ENCODE measurements around the gene HOXA9. TPM values are rescaled to one million over a fixed set of nuclear protein-coding genes. Genes with fewer than 3 reads are reported as not detected.
A peak's percentile ranks its signal among the peaks of the same experiment; 100 is the strongest.

HOXA9 gene
- total RNA-seq, 4 donors from 2014 or later: 19.5 to 130 (median 50.6) TPM

DNA sequence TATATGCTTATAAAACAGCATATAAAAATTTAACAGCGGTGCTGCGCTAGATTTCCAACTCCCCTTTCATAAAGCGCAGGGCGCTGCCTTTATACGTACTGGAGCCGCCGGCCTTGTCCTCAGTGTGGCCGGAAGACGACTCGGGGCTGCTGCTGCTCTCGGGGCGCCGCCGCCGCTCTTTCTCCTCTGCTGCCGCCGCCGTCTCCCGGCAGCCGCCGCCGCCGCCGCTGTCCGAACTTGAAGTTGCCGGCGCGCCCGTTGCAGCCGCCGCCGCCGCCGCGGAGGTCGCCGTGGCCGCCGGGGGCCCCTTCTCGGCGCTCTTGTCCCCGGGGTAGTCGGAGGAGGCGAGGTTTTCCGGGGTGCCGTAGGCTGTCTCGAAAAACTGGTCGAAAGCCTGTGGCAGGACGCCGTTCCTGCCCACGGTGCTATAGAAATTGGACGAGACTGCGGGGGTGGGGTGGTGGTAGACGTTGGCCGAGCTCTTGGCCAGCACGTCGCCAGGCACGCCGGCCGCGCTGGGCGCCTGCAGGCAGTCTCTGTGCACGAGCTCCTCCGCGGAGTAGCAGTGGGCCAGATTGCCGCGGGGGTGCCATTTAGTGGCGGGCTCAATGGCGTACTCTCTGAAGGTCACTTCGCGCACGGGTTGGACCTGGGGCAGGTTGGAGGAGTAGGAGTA is 19.1 kb upstream of the HOXA9 start:
- 3% methylated on average over 36 of the region's 72 CpGs; no CpG with 5 or more reads in 1 of the 2 donors for WGBS, 2 donors (ENCODE audit: low coverage in 1 of 2)
- Histone ChIP-seq H3K4me1 (peaks cover 22 to 67% (median 54%) of the 10 kb centered on the region in 4 donors), H3K27me3 (peaks cover 61% of the 10 kb centered on the region), H3K9me3 (no peaks in the 10 kb centered on the region), H3K4me3 (peak overlapping the region; percentile 56 to 79 (median 70)), H3K36me3 (no peaks in the 10 kb centered on the region), H3K27ac (peak overlapping the region; percentile 95 to 99 (median 98))
- DNase-seq: peak; percentile 67
- in situ Hi-C loops (cut with MboI; ENCODE audit: low pct_ligation_motif_present in 1 of 4, low pct_unique_long_range_greater_than_20kb in 1 of 4, low sequenced_read_pairs in 3 of 4): loop anchor here in 3 of 4 donors (10.0 to 25.0 kb wide), 2 partner anchors 1322 to 1330 kb away; no protein-coding TSS in a partner anchor
- TF ChIP-seq, protein P1, sequence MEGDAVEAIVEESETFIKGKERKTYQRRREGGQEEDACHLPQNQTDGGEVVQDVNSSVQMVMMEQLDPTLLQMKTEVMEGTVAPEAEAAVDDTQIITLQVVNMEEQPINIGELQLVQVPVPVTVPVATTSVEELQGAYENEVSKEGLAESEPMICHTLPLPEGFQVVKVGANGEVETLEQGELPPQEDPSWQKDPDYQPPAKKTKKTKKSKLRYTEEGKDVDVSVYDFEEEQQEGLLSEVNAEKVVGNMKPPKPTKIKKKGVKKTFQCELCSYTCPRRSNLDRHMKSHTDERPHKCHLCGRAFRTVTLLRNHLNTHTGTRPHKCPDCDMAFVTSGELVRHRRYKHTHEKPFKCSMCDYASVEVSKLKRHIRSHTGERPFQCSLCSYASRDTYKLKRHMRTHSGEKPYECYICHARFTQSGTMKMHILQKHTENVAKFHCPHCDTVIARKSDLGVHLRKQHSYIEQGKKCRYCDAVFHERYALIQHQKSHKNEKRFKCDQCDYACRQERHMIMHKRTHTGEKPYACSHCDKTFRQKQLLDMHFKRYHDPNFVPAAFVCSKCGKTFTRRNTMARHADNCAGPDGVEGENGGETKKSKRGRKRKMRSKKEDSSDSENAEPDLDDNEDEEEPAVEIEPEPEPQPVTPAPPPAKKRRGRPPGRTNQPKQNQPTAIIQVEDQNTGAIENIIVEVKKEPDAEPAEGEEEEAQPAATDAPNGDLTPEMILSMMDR (IDR thresholded peaks at IDR 0.05): no peak
- TF ChIP-seq EP300 (IDR thresholded peaks at IDR 0.05; ENCODE audit: low read depth): no peak
- peak; percentile 29 to 92 (median 61) for TF ChIP-seq POLR2AphosphoS5 (IDR thresholded peaks at IDR 0.05)
- peak; percentile 72 for TF ChIP-seq POLR2A (IDR thresholded peaks at IDR 0.05)
- intact Hi-C loops (cut with DNase I; ENCODE audit: low total_unique reads): loop anchor here (5.0 kb wide), 1 partner anchor 833 kb away; no protein-coding TSS in a partner anchor

DNA sequence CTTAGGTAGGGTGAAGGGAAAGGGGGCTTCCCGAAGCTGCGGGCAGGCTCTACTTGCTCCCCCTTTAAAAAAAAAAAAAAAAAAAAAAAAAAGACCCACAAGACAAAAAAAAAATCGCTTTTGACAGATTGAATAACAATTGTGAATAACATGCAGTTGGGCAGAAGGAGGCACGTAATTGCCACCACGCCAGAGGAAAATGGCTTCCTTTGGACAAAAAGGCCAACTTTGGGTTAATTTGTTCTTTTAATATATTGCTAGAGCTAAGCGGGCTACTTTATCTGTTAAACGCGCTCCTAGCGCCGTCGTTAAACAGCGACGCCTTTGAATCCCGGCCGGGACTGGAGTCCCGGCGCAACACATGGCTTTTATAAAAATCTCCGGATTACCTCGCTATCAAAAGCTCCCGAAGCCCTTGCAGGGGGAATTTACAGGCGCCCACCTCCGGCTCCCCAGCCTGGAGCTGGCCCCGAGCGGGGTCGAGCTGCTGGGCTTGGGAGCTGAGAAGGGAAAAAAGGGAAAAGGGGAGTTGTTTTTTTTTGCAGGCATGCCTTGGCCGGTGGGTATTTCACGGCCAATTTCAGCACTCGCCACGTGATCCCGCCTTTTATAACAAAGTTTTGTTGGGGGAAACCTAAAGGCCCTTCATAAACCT is 18.5 kb upstream of the HOXA9 start:
- TF ChIP-seq EP300 (IDR thresholded peaks at IDR 0.05; ENCODE audit: low read depth): no peak
- TF ChIP-seq POLR2A (IDR thresholded peaks at IDR 0.05): no peak
- TF ChIP-seq POLR2AphosphoS5 (IDR thresholded peaks at IDR 0.05): no peak
- TF ChIP-seq, protein P1 (IDR thresholded peaks at IDR 0.05): no peak
- Histone ChIP-seq H3K9me3 (no peaks in the 10 kb centered on the region), H3K4me1 (peaks cover 21 to 60% (median 48%) of the 10 kb centered on the region in 4 donors), H3K27ac (peak overlapping the region; percentile 95 to 99 (median 98)), H3K4me3 (peak overlapping the region; percentile 56 to 79 (median 70)), H3K27me3 (peaks cover 56% of the 10 kb centered on the region), H3K36me3 (no peaks in the 10 kb centered on the region)
- in situ Hi-C loops (cut with MboI; ENCODE audit: low pct_ligation_motif_present in 1 of 4, low pct_unique_long_range_greater_than_20kb in 1 of 4, low sequenced_read_pairs in 3 of 4) (loop anchor here in 3 of 4 donors (10.0 to 25.0 kb wide), 2 partner anchors 1322 to 1329 kb away; no protein-coding TSS in a partner anchor), intact Hi-C loops (cut with DNase I; ENCODE audit: low total_unique reads) (no loop called here)
- peak; percentile 24 for DNase-seq
- WGBS, 2 donors (ENCODE audit: low coverage in 1 of 2): 1 to 4% methylated on average over 4 to 30 of the region's 30 CpGs

DNA sequence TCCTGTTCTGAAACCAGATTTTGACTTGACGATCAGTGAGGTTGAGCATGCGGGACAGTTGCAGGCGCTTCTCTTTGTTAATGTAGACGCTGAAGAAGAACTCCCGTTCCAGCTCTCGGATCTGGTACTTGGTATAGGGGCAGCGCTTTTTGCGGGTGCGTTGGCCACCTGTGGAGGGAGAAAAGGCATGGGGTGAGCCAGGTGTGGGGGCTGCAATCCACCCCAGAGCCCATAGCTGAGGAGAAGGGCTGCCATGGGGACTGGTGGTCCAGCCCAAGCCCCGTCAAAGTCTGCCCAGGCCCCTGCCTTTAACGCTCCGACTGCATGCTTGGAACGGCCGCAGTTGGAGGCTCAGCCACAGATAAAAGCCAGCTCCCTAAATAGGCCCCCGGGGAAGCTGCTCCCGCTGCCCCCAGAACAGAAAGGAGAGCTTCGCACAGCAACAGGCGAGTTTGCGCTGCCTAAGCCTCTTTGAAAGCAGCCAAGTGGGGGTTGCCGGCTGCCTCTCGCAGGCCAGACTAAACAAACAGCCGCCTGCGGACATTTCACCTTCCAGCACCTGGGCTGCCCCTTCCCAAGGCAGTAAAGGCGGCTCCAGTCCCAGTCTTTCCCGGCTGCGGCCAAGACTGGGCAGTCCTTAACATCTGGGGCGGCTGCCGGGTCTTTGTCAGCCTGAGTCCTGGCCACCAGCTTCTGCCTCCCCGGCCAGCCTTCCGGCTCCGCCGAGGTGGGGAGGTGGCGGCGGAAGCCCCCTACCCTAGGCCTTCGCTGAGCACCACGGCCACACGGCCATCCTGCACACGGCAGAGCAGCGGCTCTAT is 17.7 kb upstream of the HOXA9 start:
- Histone ChIP-seq H3K4me1 (peaks cover 21 to 53% (median 42%) of the 10 kb centered on the region in 4 donors), H3K27ac (peak overlapping the region; percentile 95 to 99 (median 98)), H3K36me3 (no peaks in the 10 kb centered on the region), H3K4me3 (peak overlapping the region; percentile 56 to 79 (median 70)), H3K9me3 (no peaks in the 10 kb centered on the region), H3K27me3 (peaks cover 49% of the 10 kb centered on the region)
- TF ChIP-seq EP300 (IDR thresholded peaks at IDR 0.05; ENCODE audit: low read depth): no peak
- no peak for TF ChIP-seq POLR2AphosphoS5 (IDR thresholded peaks at IDR 0.05)
- TF ChIP-seq POLR2A (IDR thresholded peaks at IDR 0.05): no peak
- TF ChIP-seq, protein P1 (IDR thresholded peaks at IDR 0.05): no peak
- peak; percentile 20 for DNase-seq
- intact Hi-C loops (cut with DNase I; ENCODE audit: low total_unique reads): no loop called here
- in situ Hi-C loops (cut with MboI; ENCODE audit: low pct_ligation_motif_present in 1 of 4, low pct_unique_long_range_greater_than_20kb in 1 of 4, low sequenced_read_pairs in 3 of 4): loop anchor here in 3 of 4 donors (10.0 to 25.0 kb wide), 2 partner anchors 1321 to 1328 kb away; no protein-coding TSS in a partner anchor
- WGBS, 2 donors (ENCODE audit: low coverage in 1 of 2): 7 to 50% methylated on average over 1 to 36 of the region's 39 CpGs

All from transverse colon (tissue), 4 donors.